Ovary (tissue), 9 donors: ENCODE data around the gene ZNF607. TPM values are rescaled to one million over a fixed set of nuclear protein-coding genes. Genes with fewer than 3 reads are reported as not detected.

ENCODE experiments used
- DNase-seq, 5 donors: peaks; one replicate each; pipeline ENCODE4 v3.0.0-alpha.2; 2019 to 2020
- H3K27ac ChIP-seq, 2 donors: fragments of 200-600 bp; one replicate each; pipeline versions ENCODE4 v1.5.1 to v1.8.0; 2019 to 2022
- H3K27me3 ChIP-seq: fragments of 200-600 bp; one replicate; pipeline ENCODE4 v1.8.0; 2022
- H3K36me3 ChIP-seq: fragments of 200-600 bp; sonication (generic); one replicate; pipeline ENCODE4 v1.5.1; 2019
- H3K4me1 ChIP-seq: one replicate; pipeline ENCODE4 v1.8.1; 2013; ENCODE audit warnings: mild to moderate bottlenecking, moderate library complexity; ENCODE audit not compliant: insufficient read depth
- H3K4me3 ChIP-seq: fragments of 200-600 bp; sonication (generic); one replicate; pipeline ENCODE4 v1.5.1; 2017
- H3K9me3 ChIP-seq, 2 donors: fragments of 200-600 bp in 1 of 2; sonication (generic) in 1 of 2; one replicate each; pipeline versions ENCODE4 v1.5.1 to v1.8.1; 2013 to 2019; ENCODE audit warnings: mild to moderate bottlenecking in 1 of 2, moderate library complexity in 1 of 2
- EP300 ChIP-seq: sonication (generic); formaldehyde crosslinking; IDR thresholded peaks from one replicate; pipeline ENCODE4 v1.6.1; 2017; ENCODE audit warnings: antibody characterized with exemption
- POLR2A ChIP-seq: fragments of 450-650 bp; IDR thresholded peaks from one replicate; pipeline ENCODE4 v1.6.1; 2017; ENCODE audit warnings: antibody characterized with exemption, mild to moderate bottlenecking, moderate library complexity
- whole genome bisulfite sequencing, 3 donors: extraction: QIAGEN DNeasy Blood & Tissue Kit in 1 of 3; methylation state at CpG; one replicate each; pipeline versions ENCODE4 v1.1.5 to v1.1.7; 2013 to 2017; 5-methylcytosine and 5-hydroxymethylcytosine counted together
- intact Hi-C, 4 donors: fragments of 100-400 bp; cut with DNase I; formaldehyde crosslinking; loops; one replicate each; pipeline versions ENCODE4 v1.11.0 to v1.15.1; 2022 to 2023
- polyA plus RNA-seq, 2 donors: library from polyadenylated mRNA; stranded (reverse); fragments of 200-250 nt in 1 of 2; fragments of 350-450 nt in 1 of 2; fragmentation: Illumina TruSeq in 1 of 2; extraction: RNeasy Lipid Tissue Mini Kit (QIAGEN cat#74804) in 1 of 2; gene quantifications; one replicate each; pipeline ENCODE4 v1.2.3, GENCODE V29; 2013 to 2014
- total RNA-seq, 7 donors: library from RNA; depleted of rRNA in 2 of 7; stranded (reverse); fragments of >200 nt in 2 of 7; fragmentation: NEBNext Ultra II Directional in 3 of 7; extraction: Animal tissue kit (Norgen Biotek cat#: 25700) in 3 of 7; gene quantifications; one replicate each; pipeline versions ENCODE4 v1.1.0 to v1.2.4, GENCODE V29; 2016 to 2023
- TF ChIP-seq, protein P1 (sequence below), 3 donors: fragments of 450-650 bp in 2 of 3; fragments of 200-600 bp in 1 of 3; IDR thresholded peaks; one replicate each; pipeline versions ENCODE4 v1.5.1 to v1.8.0; 2016 to 2022; ENCODE audit warnings: antibody characterized with exemption in 3 of 3, mild to moderate bottlenecking in 1 of 3
- donor health status: DM: no; HTN: no; CAD: no; lungs with moderate emphysema.
- donor health status: DM: no; HTN: no; CAD: no.
- donor health status: Bipolar disorder and iron deficiency.
- donor health status: DM: yes; HTN: yes; CAD: no.
- donor health status: DM: no; HTN: no; CAD: no.
- donor health status: DM: yes; HTN: yes; CAD: no.

Gene ZNF607
- total and polyA plus RNA-seq, 9 donors = 3.4 to 16.3 (median 7.5) TPM

DNA sequence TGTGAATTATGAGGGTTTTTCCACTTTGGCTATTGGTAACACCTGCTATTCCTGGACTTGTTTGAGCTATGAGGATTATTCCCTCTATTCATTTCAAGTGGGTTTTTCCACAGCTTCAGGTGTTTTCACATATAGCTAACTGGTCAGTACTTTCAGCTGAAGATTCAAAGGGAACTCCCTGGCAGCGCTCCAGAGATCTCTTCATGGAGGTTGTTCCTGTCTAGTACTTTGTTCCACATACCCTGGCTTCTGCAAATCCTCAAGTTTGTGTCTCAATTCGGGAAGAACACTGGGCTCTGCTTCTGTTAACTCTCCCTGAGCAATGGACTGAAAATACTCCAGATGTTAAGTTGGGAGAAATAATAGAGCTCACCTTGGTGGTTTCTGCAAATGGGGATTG is 5.6 kb upstream of the ZNF607 start:
- Histone ChIP-seq H3K4me3 (no peak overlapping the region), H3K9me3 (no peaks in the 10 kb centered on the region), H3K4me1 (peaks cover 1% of the 10 kb centered on the region), H3K36me3 (no peaks in the 10 kb centered on the region), H3K27ac (no peak overlapping the region), H3K27me3 (no peaks in the 10 kb centered on the region)
- TF ChIP-seq POLR2A (no peak), EP300 (no peak)
- TF ChIP-seq, protein P1, sequence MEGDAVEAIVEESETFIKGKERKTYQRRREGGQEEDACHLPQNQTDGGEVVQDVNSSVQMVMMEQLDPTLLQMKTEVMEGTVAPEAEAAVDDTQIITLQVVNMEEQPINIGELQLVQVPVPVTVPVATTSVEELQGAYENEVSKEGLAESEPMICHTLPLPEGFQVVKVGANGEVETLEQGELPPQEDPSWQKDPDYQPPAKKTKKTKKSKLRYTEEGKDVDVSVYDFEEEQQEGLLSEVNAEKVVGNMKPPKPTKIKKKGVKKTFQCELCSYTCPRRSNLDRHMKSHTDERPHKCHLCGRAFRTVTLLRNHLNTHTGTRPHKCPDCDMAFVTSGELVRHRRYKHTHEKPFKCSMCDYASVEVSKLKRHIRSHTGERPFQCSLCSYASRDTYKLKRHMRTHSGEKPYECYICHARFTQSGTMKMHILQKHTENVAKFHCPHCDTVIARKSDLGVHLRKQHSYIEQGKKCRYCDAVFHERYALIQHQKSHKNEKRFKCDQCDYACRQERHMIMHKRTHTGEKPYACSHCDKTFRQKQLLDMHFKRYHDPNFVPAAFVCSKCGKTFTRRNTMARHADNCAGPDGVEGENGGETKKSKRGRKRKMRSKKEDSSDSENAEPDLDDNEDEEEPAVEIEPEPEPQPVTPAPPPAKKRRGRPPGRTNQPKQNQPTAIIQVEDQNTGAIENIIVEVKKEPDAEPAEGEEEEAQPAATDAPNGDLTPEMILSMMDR (IDR thresholded peaks at IDR 0.05) = no peak
- 90 to 93% (median 92%) methylated on average over 2 of the region's 2 CpGs for WGBS, 3 donors
- intact Hi-C loops = no loop called here
- DNase-seq = no peak

DNA sequence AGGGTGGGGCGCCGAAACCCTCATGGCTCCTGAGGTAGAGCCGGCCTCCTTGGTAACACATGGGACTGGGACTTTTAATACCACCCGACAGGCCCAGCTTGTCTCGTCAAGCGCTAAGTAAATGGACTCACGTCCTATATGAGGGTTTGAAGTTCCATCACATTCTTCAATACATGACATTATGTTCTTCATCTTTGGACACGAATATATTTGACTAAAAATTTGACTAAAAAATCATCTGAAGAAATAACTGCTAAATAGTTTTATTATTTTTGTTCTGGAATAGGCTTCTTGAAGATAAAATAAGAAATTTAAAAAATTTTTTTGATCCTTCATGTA is 335 bp upstream of the ZNF607 start:
- 7 to 8% (median 7%) methylated on average over 8 of the region's 8 CpGs for WGBS, 3 donors
- DNase-seq = no peak
- Histone ChIP-seq H3K4me1 (peaks cover 3% of the 10 kb centered on the region), H3K27me3 (no peaks in the 10 kb centered on the region), H3K27ac (peak overlapping the region in 1 of 2 donors; percentile 80), H3K9me3 (no peaks in the 10 kb centered on the region), H3K4me3 (peak overlapping the region; percentile 73), H3K36me3 (no peaks in the 10 kb centered on the region)
- TF ChIP-seq, protein P1 (IDR thresholded peaks at IDR 0.05) = peak in 1 of 3 donors; percentile 0
- TF ChIP-seq EP300 = no peak
- intact Hi-C loops = no loop called here

DNA sequence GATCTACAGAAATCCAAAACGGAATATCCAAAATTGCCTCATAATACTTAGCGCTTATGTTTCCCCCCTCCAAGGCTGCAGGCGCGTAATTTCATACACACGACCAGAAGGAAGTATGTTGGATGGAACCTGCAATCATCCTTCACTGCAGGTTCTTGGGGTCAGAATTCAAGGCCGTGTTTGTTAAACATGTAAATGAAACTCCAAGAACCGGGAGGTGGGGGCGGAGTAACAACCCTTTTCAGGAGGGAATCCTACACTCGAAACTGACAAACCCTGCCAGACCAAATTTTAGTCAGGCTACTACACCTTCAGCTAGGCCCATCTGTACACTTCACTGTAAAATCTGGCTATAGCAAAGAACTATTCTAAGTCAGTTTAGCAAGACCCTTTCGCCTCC is 1.3 kb downstream of the ZNF607 start:
- no peak for TF ChIP-seq EP300
- no peak for TF ChIP-seq POLR2A
- TF ChIP-seq, protein P1 (IDR thresholded peaks at IDR 0.05) = no peak
- Histone ChIP-seq H3K4me3 (no peak overlapping the region), H3K9me3 (peaks cover 0 to 2% of the 10 kb centered on the region in 2 donors), H3K27ac (no peak overlapping the region), H3K27me3 (no peaks in the 10 kb centered on the region), H3K36me3 (no peaks in the 10 kb centered on the region), H3K4me1 (peaks cover 3% of the 10 kb centered on the region)
- intact Hi-C loops = no loop called here
- no peak for DNase-seq
- WGBS, 3 donors = 33 to 38% (median 38%) methylated on average over 10 of the region's 10 CpGs

DNA sequence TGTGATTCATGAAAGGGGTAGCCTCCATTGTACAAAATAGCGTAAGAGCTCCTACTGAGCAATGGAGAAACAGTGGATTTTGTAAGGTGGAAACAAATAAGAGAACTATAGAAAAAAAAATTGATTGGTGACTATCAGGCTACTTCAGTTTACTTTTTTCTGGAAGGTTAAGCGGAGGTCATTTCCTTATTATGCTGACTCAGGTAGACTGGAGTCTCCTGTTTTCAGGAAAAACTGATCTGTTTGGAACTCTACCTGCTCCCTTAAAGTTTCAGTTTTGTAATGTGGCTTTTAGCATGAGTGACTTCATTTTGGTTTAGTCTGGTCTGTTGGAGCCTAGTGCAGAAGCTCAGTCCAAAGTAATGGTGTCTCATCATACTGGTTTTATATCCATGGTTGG is 3.4 kb downstream of the ZNF607 start:
- no peaks in the 10 kb centered on the region for H3K36me3 ChIP-seq
- 96 to 98% (median 98%) methylated on average over 2 of the region's 2 CpGs for WGBS, 3 donors
- TF ChIP-seq POLR2A (no peak), EP300 (no peak)
- TF ChIP-seq, protein P1 (IDR thresholded peaks at IDR 0.05) = no peak
- no peak for DNase-seq
- peaks cover 0 to 2% of the 10 kb centered on the region in 2 donors for H3K9me3 ChIP-seq
- intact Hi-C loops = no loop called here
- H3K27me3 ChIP-seq = no peaks in the 10 kb centered on the region
- H3K27ac ChIP-seq = no peak overlapping the region
- H3K4me3 ChIP-seq = no peak overlapping the region
- H3K4me1 ChIP-seq = peaks cover 3% of the 10 kb centered on the region
